HCT116 (cell line): ENCODE data around the gene DRAXIN. TPM values are rescaled to one million over a fixed set of nuclear protein-coding genes. Genes with fewer than 3 reads are reported as not detected.

Experiments used
- ATAC-seq: fragments of 200-7000 bp; cut with Tn5 transposase; 2 replicates; pipeline ENCODE4 v1.9.1; 2020; ENCODE audit warnings: mild to moderate bottlenecking, moderate library complexity
- BruUV-seq: library from RNA; stranded (reverse); fragments of 400-500 nt; replicated peaks from 2 replicates; lab custom pipeline; 2021; lab: Mats Ljungman, UMichigan
- CTCF ChIA-PET: fragments of 300-600 bp; sonication (Branson Sonifier 250); formaldehyde crosslinking; loops from one replicate; lab custom pipeline; 2021; ENCODE audit warnings: antibody characterized with exemption; lab: Charles Lee
- POLR2A ChIA-PET: fragments of 300-600, 350-600 bp; sonication (Branson Sonifier 250); formaldehyde crosslinking; loops from one replicate; lab custom pipeline; 2021; ENCODE audit warnings: antibody characterized with exemption; lab: Charles Lee
- RAD21 ChIA-PET, 2 experiments: fragments of 300-600 bp; sonication (Branson Sonifier 250); formaldehyde crosslinking; loops; one replicate each; lab custom pipeline; 2023; ENCODE audit warnings: low total read pairs in 2 of 2; ENCODE audit not compliant: uncharacterized antibody in 2 of 2, unreplicated experiment in 2 of 2, low non-redundant PET in 1 of 2; lab: Charles Lee
- DNase-seq: peaks from one replicate; pipeline ENCODE4 v3.0.0-alpha.2; 2010; ENCODE audit warnings: low read depth, low spot score
- H2AFZ ChIP-seq: fragments of 200-600 bp; shearing (Covaris generic), sonication (generic); 2 replicates; pipeline ENCODE4 v1.6.1; 2017; ENCODE audit warnings: low read depth, mixed run types, mixed read lengths, antibody characterized with exemption, low read length; ENCODE audit not compliant: poor library complexity, severe bottlenecking
- H3K27ac ChIP-seq: 2 replicates; pipeline ENCODE4 v1.5.1; 2012; ENCODE audit warnings: low read depth, low read length
- H3K27me3 ChIP-seq: fragments of 200-600 bp; sonication (generic); 2 replicates; pipeline ENCODE4 v1.6.1; 2016; ENCODE audit warnings: mixed run types, low read length, mixed read lengths; ENCODE audit not compliant: insufficient read depth
- H3K36me3 ChIP-seq, 2 experiments: fragments of 200-500 bp in 1 of 2; fragments of 200-600 bp in 1 of 2; sonication (Bioruptor generic) in 1 of 2; sonication (generic) in 1 of 2; 2 replicates each; pipeline versions ENCODE4 v1.5.1 to v1.6.1; 2014 to 2016; ENCODE audit warnings: low read length in 2 of 2, inconsistent platforms in 1 of 2, mixed read lengths in 1 of 2, mixed run types in 1 of 2; ENCODE audit not compliant: insufficient read depth in 2 of 2, control insufficient read depth in 1 of 2
- H3K4me1 ChIP-seq, 2 experiments: fragments of 200-600 bp in 1 of 2; sonication (generic) in 1 of 2; 2 replicates each; pipeline versions ENCODE4 v1.5.1 to v1.6.1; 2012 to 2017; ENCODE audit warnings: low read length in 2 of 2, inconsistent platforms in 1 of 2, mild to moderate bottlenecking in 1 of 2, mixed read lengths in 1 of 2, mixed run types in 1 of 2, moderate library complexity in 1 of 2; ENCODE audit not compliant: insufficient read depth in 2 of 2, control insufficient read depth in 1 of 2
- H3K4me2 ChIP-seq: fragments of 200-600 bp; sonication (generic); 2 replicates; pipeline ENCODE4 v1.6.1; 2017; ENCODE audit warnings: mixed run types, low read length, mixed read lengths
- H3K4me3 ChIP-seq, 2 experiments: fragments of 200-600 bp in 1 of 2; sonication (generic) in 1 of 2; replicated peaks in 1 of 2; 2 replicates each; pipeline ENCODE4 v1.5.1; 2011 to 2016; ENCODE audit warnings: low read length in 2 of 2, control low read depth in 1 of 2, low read depth in 1 of 2, mild to moderate bottlenecking in 1 of 2, mixed read lengths in 1 of 2, mixed run types in 1 of 2
- H3K79me2 ChIP-seq: fragments of 200-600 bp; sonication (generic); 2 replicates; pipeline ENCODE4 v1.6.1; 2017; ENCODE audit warnings: mild to moderate bottlenecking, mixed run types, low read length, moderate library complexity, mixed read lengths; ENCODE audit not compliant: insufficient read depth
- H3K9ac ChIP-seq: fragments of 200-600 bp; sonication (generic); 2 replicates; pipeline ENCODE4 v1.6.1; 2016; ENCODE audit warnings: low read length, mixed read lengths
- H3K9me2 ChIP-seq: fragments of 200-600 bp; sonication (generic), shearing (Covaris generic); 2 replicates; pipeline ENCODE4 v1.6.1; 2017; ENCODE audit warnings: mixed run types, mild to moderate bottlenecking, moderate library complexity; ENCODE audit not compliant: insufficient read depth
- H3K9me3 ChIP-seq, 2 experiments: fragments of 200-500 bp in 1 of 2; fragments of 200-600 bp in 1 of 2; sonication (Bioruptor generic) in 1 of 2; sonication (generic) in 1 of 2; 2 replicates each; pipeline ENCODE4 v1.6.1; 2014 to 2017; ENCODE audit warnings: low read length in 2 of 2, mixed read lengths in 2 of 2, inconsistent platforms in 1 of 2, low read depth in 1 of 2, mild to moderate bottlenecking in 1 of 2, mixed run types in 1 of 2, moderate library complexity in 1 of 2; ENCODE audit not compliant: control insufficient read depth in 1 of 2, insufficient read depth in 1 of 2
- H4K20me1 ChIP-seq: fragments of 200-600 bp; sonication (generic), shearing (Covaris generic); 2 replicates; pipeline ENCODE4 v1.6.1; 2017; ENCODE audit warnings: mixed run types, mild to moderate bottlenecking, moderate library complexity; ENCODE audit not compliant: insufficient read depth
- CTCF ChIP-seq, 3 experiments: fragments of 200-600 bp in 1 of 3; sonication (generic) in 1 of 3; IDR thresholded peaks in 2 of 3; conservative IDR thresholded peaks in 1 of 3; 2 replicates each; pipeline ENCODE4 v1.5.1; 2012 to 2017; ENCODE audit warnings: low read depth in 2 of 3, low read length in 2 of 3, antibody characterized with exemption in 1 of 3, borderline replicate concordance in 1 of 3, control low read depth in 1 of 3, mild to moderate bottlenecking in 1 of 3, mixed read lengths in 1 of 3, mixed run types in 1 of 3, moderate library complexity in 1 of 3; ENCODE audit not compliant: insufficient read depth in 1 of 3
- EGR1 ChIP-seq: IDR thresholded peaks from 2 replicates; pipeline ENCODE4 v1.6.1; 2012; ENCODE audit warnings: low read depth
- EZH2phosphoT487 ChIP-seq: fragments of 200-600 bp; IDR thresholded peaks from 2 replicates; pipeline ENCODE4 v1.6.1; 2018; ENCODE audit warnings: antibody characterized with exemption, borderline replicate concordance
- FOSL1 ChIP-seq: IDR thresholded peaks from 2 replicates; pipeline ENCODE4 v1.6.1; 2012; ENCODE audit warnings: low read depth
- MAX ChIP-seq: IDR thresholded peaks from 2 replicates; pipeline ENCODE4 v1.6.1; 2012
- POLR2A ChIP-seq: IDR thresholded peaks from 2 replicates; pipeline ENCODE4 v1.7.0; 2011; ENCODE audit warnings: borderline replicate concordance; ENCODE audit not compliant: insufficient read depth, insufficient read length; ENCODE audit errors: extremely low read depth
- REST ChIP-seq: IDR thresholded peaks from 2 replicates; pipeline ENCODE4 v1.6.1; 2012; ENCODE audit warnings: low read depth
- SIN3A ChIP-seq: IDR thresholded peaks from 2 replicates; pipeline ENCODE4 v1.6.1; 2012; ENCODE audit warnings: low read depth
- YY1 ChIP-seq: IDR thresholded peaks from 2 replicates; pipeline ENCODE4 v1.6.1; 2011; ENCODE audit warnings: low read length, low read depth, moderate library complexity, mild to moderate bottlenecking; ENCODE audit not compliant: insufficient replicate concordance; ENCODE audit errors: extremely low read depth
- ZFX ChIP-seq: fragments of 450-650 bp; IDR thresholded peaks from 2 replicates; pipeline ENCODE4 v1.6.1; 2017
- ZNF274 ChIP-seq: fragments of 200-500 bp; sonication (Bioruptor generic); IDR thresholded peaks from 2 replicates; pipeline ENCODE4 v1.6.1; 2014; ENCODE audit warnings: mild to moderate bottlenecking, low read depth, low read length, inconsistent platforms
- intact Hi-C: fragments of 100-400 bp; cut with micrococcal nuclease; formaldehyde crosslinking; loops from 2 replicates; pipeline ENCODE4 v1.10.0; 2022
- total RNA-seq: library from RNA; stranded (reverse); gene quantifications from one replicate; pipeline ENCODE4 v1.2.1, GENCODE V29; 2021; ENCODE audit not compliant: unreplicated experiment

Gene DRAXIN
- total RNA-seq, 1 experiment from 2014 or later: 0.47 TPM

- no peak for TF ChIP-seq FOSL1
Observed at GRCh38 chr1:11759791-11760190, 68.3 kb downstream of the DRAXIN start (continued).

- no peak for ATAC-seq
- Histone ChIP-seq H3K9ac (no peak overlapping the region), H3K4me3 (no peak overlapping the region), H3K9me3 (no peaks in the 10 kb centered on the region; a peak in 1 of 4 replicates), H3K9me2 (no peaks in the 10 kb centered on the region), H3K79me2 (no peaks in the 10 kb centered on the region), H3K27me3 (no peaks in the 10 kb centered on the region), H2AFZ (no peak overlapping the region), H4K20me1 (no peaks in the 10 kb centered on the region), H3K36me3 (no peaks in the 10 kb centered on the region), H3K27ac (no peak overlapping the region), H3K4me1 (peaks cover 0 to 8% of the 10 kb centered on the region in 2 experiments; a peak in 1 of 4 replicates), H3K4me2 (no peak overlapping the region)
- POLR2A ChIA-PET: no interaction called here
- CTCF ChIA-PET: no interaction called here
- RAD21 ChIA-PET: no interaction called here
- no TSS peak for BruUV-seq
- DNase-seq: no peak
- TF ChIP-seq ZNF274: no peak
- TF ChIP-seq YY1: no peak
- no peak for TF ChIP-seq ZFX
- TF ChIP-seq SIN3A: no peak
- TF ChIP-seq POLR2A: no peak
- no peak for TF ChIP-seq EZH2phosphoT487
- no peak for TF ChIP-seq CTCF (IDR thresholded peaks at IDR 0.05 in 2 of 3, conservative IDR thresholded peaks at IDR 0.05 in 1 of 3; ENCODE audit: borderline replicate concordance in 1 of 3, insufficient read depth in 1 of 3, low read depth in 2 of 3, low read length in 2 of 3)
- no peak for TF ChIP-seq REST
- TF ChIP-seq FOSL1: no peak
- no peak for TF ChIP-seq MAX
- TF ChIP-seq EGR1: no peak
- intact Hi-C loops: no loop called here
Observed at GRCh38 chr1:11761285-11761684, 69.8 kb downstream of the DRAXIN start.
